ENCODE measurements around the gene ANO2.
"Not testable (repeated sequence)": the region's sequence is repeated elsewhere in the genome, so short reads cannot be mapped to it uniquely, and the experiment has no call there.

Gene ANO2

DNA sequence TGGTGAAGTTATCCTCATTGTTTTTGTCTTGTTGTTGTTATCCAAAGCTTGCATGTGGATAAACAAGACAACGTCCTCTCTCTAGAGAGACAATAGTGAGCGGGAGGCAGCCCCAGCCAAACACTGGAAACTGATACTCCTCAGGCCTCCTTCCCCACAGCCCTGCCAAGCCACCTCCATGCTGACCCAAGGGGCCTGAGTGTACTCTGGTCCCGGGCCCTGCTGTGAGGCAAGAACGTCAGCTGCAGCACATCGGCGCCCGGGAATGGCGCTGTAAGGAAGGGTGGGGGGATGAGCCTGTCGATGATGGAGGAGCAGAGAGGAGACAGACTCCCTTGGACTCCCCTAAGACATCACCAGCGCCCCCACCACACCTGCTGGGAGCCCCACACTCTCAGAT, 83.6 kb downstream of the ANO2 start:
- no peak for DNase-seq (ENCODE audit: extremely low spot score, insufficient read length, low read depth)
- no peak for FAIRE-seq

DNA sequence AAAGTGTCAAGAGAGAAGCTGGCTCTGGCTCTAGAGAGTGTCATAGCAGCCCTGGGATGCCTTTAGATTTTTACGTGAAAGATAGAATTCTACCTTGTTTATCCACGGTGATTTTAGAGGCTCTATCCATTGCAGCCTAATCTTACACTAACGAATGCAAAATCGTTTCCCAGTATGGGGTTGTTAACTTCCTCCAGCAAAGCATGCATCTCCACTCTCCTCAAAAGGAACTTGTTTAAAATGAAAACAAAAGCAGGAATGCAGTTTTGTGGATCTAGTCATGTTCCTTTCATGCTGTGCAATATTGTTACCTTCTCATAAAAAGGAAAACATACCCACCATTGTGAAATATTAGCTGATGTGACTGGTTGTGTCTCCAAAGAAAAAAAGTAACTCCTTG, 88.4 kb downstream of the ANO2 start:
- FAIRE-seq (no peak), DNase-seq (ENCODE audit: extremely low spot score, insufficient read length, low read depth) (no peak)

DNA sequence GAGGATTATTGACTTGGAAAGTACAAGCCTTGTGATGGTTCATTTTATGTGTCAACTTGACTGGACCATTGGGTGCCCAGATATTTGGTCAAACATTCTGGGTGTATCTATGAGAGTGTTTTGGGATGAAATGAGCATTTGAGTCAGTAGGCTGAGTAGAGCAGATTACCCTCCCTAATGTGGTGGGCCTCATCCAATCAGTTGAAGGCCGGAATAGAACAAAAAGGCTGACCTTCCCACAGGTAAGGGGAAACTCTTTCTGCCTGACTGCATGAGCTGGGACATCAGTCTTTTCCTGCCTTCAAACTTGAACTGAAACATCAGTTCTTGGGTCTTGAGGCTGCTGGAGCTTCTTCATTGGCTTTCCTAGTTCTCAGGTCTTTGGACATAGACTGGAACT, 98.1 kb downstream of the ANO2 start:
- DNase-seq (ENCODE audit: extremely low spot score, insufficient read length, low read depth) (no peak), FAIRE-seq (no peak)

DNA sequence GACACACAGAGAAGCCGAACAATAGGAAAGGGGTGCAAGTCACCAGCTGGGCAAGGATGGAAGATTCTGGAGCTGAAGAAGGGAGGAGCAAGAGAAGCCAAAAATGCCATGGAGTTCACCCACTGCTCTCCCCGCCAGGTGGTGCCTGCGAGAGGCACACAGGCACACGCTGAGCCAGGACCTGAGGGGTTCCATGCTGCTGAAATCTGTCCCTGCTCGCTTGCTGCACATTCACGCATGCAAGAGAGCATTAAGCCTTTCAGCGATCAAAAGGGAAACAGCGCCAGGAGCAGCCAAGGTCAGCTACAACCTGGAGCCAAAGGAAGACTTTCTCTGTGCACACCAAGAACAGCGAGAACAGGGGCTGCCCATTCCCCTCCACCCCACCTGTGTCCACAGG, 104.1 kb downstream of the ANO2 start:
- FAIRE-seq (no peak), DNase-seq (ENCODE audit: extremely low spot score, insufficient read length, low read depth) (no peak)

DNA sequence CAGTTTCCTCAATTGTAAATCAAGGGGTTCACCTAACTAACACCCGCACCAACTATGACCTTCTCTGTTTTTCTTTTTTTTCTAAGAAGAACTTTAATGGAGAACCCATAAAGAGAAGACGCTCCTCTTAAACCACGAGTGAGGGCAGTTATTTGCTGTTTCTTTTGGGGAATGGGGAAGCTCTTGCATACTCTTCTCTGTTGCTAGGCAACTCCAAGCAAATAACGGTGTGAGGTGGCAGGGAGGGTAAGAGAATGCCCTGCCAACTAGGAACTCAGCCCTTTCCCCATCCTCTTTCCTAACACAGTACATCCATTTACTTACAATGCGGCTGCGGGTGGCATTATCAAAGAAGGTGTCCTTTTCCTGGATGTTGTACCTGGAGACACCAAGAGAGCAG, 114.9 kb downstream of the ANO2 start:
- DNase-seq (ENCODE audit: extremely low spot score, insufficient read length, low read depth) (no peak), FAIRE-seq (no peak)

DNA sequence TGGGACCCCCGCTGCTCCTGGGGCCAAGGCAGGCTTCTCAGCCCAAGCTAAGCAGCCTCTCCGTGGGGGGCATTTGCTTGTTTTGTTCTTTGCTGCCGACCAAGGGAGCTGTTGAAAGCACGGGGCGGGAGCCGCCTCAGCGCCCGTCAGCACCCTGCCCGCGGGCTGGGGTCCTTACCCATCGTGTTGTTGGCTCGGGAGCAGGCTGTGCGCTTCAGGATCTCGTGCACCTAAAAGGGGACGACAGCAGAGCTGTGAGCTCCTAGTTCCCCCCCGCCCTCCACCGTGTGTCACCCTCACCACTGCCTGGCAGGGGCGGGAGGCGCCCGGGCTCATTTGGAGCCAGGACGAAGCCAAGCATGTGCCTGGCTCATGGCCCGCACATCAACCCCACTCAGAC, 117.5 kb downstream of the ANO2 start:
- FAIRE-seq: no peak
- DNase-seq (ENCODE audit: extremely low spot score, insufficient read length, low read depth): no peak

DNA sequence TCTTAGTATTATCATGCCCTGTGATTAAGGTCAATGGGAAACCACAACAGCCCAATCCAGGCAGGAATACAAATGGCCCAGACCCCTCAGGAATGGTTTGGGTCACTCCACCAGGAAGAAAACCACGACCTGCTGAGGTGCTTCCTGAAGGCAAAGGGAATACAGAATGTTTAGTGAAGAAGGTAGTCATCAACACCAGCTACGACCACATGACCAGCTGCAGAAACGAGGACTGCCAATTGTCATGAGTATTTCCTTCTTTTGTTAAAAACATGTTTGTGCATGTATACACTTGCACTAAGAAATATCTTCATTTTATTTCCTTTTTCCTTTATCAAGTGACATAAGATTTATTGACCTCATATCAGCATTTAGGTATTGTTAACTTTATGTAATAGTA, 119.3 kb downstream of the ANO2 start:
- not testable (repeated sequence) for DNase-seq (ENCODE audit: extremely low spot score, insufficient read length, low read depth); FAIRE-seq

DNA sequence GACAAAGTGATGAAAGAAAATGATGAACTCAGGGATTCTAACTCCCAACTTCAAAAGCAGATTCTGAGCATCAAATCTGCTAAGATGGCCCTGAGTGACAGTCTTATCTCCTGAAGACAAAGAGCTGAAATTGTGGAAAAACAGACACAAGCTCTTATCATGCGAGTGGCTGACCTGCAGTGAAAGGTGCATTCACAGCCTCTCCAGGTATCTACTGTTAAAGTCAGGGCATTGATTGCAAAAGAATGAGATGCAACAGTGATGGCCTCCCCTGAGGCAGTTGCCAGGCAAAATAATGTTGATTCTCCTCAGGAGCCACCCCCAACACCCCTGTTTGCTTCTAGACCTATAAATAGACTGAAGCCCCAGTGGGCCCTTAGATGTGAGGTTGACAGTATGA, 126.2 kb downstream of the ANO2 start:
- not testable (repeated sequence) for DNase-seq (ENCODE audit: extremely low spot score, insufficient read length, low read depth)

DNA sequence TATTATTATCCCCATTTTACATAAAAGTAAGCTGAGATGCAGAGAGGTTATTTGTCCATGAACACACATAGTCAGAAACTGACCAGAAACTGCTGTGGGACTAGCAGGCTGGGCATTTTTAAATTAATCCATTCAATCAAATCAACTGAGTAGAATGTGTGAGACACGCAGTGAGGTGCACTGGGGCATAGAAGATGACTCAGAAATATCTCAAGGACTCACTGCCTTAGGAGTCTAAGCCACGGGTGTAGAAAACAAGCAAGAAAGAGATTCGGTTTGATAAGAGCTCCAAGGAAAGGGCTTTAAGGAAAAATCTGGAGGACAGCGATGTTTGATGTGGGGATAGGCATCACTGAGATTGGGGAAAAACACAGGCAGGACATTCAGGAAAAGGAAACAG, 127.8 kb downstream of the ANO2 start:
- DNase-seq (ENCODE audit: extremely low spot score, insufficient read length, low read depth) (no peak), FAIRE-seq (no peak)

More for the DNA sequence above, 126.2 kb downstream of the ANO2 start:
- FAIRE-seq: not testable (repeated sequence)

DNA sequence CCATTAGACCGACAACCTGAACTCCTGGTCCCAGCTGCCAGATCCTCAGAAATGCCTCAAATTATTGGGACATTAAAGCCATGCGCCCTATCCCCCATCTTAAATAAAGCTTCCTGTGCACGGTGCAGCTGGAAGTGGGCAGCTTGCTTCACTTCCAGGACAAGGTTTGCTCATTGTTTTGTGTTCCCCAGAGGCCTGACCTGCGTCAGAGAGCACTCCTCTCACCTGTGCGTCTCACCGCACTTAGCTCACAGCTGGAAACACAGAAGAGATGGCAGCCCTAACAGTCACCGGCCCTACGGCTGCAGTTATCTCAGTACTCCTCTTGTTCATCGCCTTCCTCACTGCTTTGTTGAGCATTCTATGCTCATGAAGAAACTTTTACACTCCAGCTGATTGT, 135.5 kb downstream of the ANO2 start:
- DNase-seq (ENCODE audit: extremely low spot score, insufficient read length, low read depth) (no peak), FAIRE-seq (no peak)

DNA sequence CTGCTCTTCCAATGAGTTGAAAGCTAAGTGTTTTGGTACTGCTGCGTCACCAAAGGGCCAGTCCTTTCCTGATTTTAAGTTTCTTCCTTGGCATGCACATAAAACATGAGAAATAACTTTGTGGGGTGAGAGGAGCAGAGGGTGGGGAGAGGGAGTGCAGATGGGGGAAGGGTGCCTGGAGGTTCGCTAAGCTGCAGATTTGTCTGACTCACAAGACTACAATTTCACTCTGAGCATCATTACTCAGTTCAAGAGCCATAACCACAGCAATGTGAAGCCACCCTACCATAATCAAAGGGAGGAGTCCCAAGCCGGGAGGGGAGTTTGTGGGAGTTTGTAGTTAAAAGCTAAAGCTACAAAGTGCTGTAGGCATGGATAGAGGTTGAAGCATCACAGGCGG, 136.1 kb downstream of the ANO2 start:
- DNase-seq (ENCODE audit: extremely low spot score, insufficient read length, low read depth) (no peak), FAIRE-seq (no peak)

DNA sequence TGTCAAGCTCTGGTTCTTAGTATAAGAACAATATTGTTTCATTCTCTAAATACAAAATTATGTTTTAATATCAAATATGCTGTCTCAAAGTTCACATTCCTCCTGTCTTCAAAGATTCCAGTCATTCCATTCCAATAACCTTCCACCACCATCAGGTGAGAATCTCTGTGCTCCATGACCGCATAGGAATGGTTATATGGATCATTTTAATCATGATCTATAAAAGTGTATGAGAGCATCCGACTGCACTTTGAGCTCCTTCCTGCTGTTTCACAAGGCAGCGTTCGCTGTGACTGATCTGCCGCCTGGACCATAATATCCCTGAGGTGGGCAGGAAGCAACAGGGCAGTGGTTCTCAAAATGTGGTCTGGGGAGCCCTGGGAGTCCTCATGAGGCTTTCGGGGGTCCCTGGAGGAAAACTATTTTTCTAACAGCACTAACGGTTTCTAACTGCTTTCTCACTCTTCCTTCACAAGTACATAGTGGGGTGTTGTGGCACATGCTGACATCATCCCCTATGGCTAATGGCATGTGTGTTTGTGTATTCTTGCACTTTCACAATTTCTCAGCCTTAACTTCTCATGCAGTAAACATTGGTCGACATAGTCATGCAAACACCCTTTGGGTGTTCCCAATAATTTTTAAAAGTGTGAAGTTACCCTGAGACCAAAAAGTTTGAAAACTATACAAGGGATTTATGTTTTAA, 137.4 kb downstream of the ANO2 start:
- DNase-seq (ENCODE audit: extremely low spot score, insufficient read length, low read depth) (no peak), FAIRE-seq (no peak)

DNA sequence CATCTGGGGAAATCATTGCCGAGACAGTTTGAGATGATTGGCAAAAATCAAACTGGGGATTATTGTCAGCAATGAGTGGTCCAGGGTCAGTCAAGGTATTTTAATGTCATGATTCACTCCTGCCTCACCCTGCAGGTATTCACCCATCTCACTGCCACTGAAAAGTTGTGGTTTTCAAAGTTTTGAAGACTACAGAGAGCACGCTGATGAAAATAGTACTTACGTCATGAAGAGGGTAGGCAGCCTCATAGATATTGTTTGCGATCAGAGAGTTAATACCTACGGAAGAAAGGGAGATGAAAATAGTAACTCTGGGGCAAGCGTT, 138.0 kb downstream of the ANO2 start:
- FAIRE-seq (no peak), DNase-seq (ENCODE audit: extremely low spot score, insufficient read length, low read depth) (no peak)

DNA sequence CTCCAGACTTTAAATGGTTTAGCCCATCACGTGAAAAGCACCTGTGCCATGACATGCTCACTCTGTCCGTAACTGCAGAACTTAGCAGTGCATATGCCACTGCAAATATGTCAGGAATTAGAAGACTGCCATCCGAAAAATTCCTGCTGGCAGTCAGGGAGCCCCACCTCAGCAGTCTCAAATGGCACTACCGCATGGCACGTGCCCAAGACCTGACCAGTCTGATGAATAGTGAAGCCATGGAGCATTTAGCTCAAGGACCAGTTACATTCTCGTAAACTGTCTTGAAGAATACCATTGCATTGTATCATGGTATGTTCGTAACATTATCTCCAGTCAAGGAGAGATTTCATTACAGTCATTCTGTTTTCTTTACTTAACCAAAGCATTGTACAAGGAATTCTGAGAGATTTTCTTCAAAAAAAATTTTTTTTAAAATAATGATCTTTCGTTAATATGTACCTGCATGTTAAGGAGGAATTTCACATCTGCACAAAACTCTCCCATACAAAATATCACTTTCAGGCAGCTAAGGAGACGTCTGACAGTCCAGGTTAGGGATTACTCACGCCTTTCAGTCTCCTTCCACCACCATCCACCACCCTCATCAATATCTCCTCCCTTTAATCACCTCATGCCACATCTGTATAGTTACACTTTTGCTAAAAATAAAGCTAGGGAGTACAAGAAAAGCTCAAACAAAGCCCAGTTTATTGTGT, 138.5 kb downstream of the ANO2 start:
- DNase-seq (ENCODE audit: extremely low spot score, insufficient read length, low read depth): no peak
- no peak for FAIRE-seq

DNA sequence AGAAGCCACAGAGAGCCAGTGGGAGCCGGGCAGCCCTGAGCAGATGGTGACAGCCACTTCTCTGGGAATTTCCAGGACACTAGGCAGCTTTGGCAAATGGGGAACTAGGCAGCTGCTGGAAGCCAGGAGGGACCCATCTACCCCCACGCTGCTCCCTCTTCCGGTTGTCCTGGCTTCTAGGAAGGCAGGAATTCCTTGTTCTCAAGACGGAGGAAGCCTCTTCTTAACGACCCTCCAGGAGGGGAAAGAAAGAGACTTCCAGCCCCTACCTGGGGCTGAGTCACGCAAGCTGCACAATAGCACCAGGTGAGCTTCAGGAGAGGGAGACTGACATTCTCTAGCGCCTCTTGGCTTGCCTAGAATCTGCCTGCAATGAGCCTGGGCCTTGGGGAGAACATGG, 141.5 kb downstream of the ANO2 start:
- DNase-seq (ENCODE audit: extremely low spot score, insufficient read length, low read depth): no peak
- no peak for FAIRE-seq

DNA sequence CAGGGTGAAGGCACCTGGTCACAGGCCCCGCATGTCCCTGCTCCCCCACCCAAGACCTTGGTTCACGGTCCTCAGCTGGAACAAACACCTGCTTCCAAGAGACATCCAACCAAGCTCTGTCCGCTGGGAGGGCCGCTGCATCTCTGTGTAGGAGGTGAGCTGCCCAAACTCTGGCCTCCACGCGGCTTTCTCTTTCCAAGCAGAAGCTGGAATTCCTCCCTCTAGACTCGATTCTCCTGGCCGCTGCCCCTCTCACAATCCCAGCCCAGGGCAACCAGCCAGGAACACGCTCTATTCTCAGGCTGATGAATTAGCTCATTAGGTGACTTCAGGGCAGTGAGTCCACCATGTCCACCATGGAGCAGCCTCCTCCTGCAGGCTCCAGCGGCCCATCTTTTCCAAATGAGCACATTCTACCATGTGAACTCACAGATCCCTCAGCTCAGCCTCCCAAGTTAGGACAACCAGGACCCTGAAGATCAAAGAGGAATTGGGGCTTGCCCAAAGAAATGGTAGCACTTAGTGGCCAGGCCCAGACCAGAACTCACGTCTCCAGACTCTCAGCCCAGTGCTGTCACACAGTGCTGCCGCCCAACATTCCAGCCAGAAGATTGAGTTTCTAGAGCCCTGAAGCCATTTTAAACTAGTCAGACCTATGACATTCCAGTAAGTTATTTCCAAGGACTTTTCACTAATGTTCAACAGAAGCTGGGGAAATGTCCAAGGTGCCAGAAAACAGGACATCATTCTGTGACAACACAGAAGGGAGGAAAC, 146.6 kb downstream of the ANO2 start:
- FAIRE-seq (no peak), DNase-seq (ENCODE audit: extremely low spot score, insufficient read length, low read depth) (no peak)

DNA sequence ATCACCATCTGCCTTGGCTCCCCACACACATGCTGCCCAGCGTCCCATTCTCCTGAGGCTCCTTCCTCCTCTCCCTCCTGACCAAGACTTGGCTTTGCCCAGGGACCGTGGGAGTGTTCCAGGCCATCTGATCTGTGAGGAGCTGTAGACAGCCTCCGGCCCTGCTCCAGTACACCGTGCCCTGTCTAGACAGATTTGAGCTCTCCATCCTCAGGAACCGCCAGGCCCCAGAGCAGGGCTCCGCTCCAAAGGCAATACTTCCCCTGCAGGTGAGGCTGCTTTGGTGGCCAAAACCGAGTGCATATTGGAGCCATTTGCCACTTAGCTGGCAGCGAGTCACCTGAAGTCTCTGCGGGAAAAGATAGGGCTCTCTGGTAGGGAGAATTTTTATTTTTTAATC, 147.4 kb downstream of the ANO2 start:
- FAIRE-seq (no peak), DNase-seq (ENCODE audit: extremely low spot score, insufficient read length, low read depth) (no peak)

DNA sequence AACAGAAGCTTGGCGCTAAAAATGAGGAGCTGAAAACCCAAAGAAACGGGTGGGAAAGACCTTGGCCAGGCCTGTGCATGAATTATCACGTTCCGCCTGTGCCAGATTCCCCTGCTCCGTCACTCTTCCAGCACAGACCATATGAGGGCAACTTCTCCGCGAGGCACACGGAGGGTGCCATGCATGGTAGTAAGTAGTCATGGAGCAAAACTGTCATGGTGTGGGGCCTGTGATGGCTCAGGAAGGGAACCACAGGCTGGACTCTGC, 148.2 kb downstream of the ANO2 start:
- no peak for DNase-seq (ENCODE audit: extremely low spot score, insufficient read length, low read depth)
- no peak for FAIRE-seq

DNA sequence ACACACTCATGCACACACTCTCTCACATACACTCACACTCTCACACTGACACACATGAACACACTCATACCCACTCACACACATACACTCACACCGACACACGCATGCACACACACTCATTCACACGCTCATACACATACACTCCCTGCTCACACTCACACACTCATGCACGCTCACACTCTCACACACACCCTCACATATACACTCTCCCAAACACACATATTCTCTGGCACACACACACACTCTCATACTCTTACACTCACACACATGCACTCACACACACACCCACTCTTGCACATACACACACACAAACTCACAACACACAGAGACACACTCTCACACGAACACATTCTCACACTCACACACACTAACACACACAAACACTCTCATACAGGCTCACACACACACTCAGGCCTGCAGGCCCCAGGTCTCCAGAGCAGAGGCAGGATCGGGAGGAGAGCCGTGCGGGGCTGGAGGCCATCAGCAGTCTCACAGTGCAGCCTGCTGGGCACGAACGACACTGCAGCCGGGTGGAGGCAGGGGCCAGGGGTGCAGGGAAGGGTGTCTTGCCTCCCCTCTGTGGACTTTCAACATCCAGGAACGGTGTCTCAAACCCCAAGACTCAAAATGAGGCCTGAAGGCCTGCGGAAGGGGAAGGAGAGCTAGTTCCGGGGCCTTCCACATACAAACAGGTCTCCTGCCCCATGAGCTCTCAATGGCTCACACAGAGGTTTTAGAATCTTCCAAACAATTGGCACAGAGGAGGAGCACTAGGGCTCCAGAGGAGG, 148.7 kb downstream of the ANO2 start:
- DNase-seq (ENCODE audit: extremely low spot score, insufficient read length, low read depth) (no peak), FAIRE-seq (no peak)

DNA sequence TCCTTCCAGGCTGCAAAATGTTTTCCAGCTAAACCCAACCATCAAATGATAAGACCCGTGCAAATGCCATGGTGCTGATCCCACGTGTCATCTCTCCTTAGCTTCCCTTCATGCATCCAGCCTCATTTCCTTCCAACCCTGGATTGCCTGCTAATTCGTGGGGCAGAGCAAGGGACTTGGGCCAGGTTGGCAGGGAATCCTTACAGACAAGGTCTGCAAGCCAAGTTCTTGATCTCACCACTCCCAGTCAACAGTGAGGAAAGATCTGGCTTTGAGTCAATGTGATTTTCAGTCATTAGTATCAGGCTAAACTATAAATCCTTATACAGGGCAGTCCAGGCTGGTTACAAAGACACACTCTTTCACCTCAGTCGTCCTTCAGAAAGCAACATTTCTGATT, 150.9 kb downstream of the ANO2 start:
- FAIRE-seq: no peak
- no peak for DNase-seq (ENCODE audit: extremely low spot score, insufficient read length, low read depth)

DNA sequence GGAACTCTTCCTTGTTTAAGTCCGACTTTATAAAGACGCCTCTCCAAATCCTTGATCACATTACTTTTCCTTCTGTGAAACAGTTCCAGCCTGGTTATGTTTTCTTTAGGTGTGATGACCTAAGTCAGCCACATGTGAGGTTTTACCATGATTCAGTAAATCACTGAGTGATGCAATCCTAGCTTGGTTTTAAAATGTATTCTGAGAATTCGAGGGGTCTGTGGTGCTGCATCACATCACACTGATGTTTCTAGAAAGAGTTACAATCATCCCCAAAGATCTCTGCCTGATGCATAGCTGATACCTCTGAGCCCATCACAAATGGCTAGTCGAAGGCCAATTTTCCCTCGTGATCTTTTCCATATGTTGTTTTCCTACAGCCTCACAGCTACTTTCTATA, 152.7 kb downstream of the ANO2 start:
- DNase-seq (ENCODE audit: extremely low spot score, insufficient read length, low read depth) (no peak), FAIRE-seq (no peak)

All from GM18507 (cell line).